IMR-90 (cell line): ENCODE measurements around the gene PEA15. TPM values are rescaled to one million over a fixed set of nuclear protein-coding genes. Genes with fewer than 3 reads are reported as not detected.
A peak's percentile ranks its signal among the peaks of the same experiment; 100 is the strongest.

Experiments
- ATAC-seq: fragments of 200-7000 bp; cut with Tn5 transposase; 2 replicates; pipeline ENCODE4 v1.9.1; 2020; ENCODE audit warnings: low read depth, mild to moderate bottlenecking, moderate library complexity
- BruUV-seq: library from RNA; stranded (reverse); fragments of 400-500 nt; replicated peaks from 2 replicates; lab custom pipeline; 2021; lab: Mats Ljungman, UMichigan
- CTCF ChIA-PET: fragments of 300-600 bp; formaldehyde crosslinking; extraction: SDS; loops from one replicate; lab custom pipeline; 2021; ENCODE audit warnings: antibody characterized with exemption; lab: Yijun Ruan, JAX
- POLR2A ChIA-PET: fragments of 300-600 bp; sonication (Branson Sonifier 250); formaldehyde crosslinking; loops from one replicate; lab custom pipeline; 2022; ENCODE audit warnings: antibody characterized with exemption; ENCODE audit not compliant: unreplicated experiment; lab: Charles Lee
- DNase-seq: peaks from one replicate; pipeline ENCODE4 v3.0.0; 2013
- H2AFZ ChIP-seq: replicated peaks from 2 replicates; pipeline ENCODE3; 2013; ENCODE audit warnings: low read length, mild to moderate bottlenecking; ENCODE audit not compliant: poor library complexity
- H2AK5ac ChIP-seq: 2 replicates; pipeline ENCODE4 v1.6.1; 2013; ENCODE audit warnings: low read depth, low read length, inconsistent platforms
- H2AK9ac ChIP-seq: replicated peaks from 2 replicates; pipeline ENCODE3; 2013; ENCODE audit warnings: mild to moderate bottlenecking, low read depth, low read length, moderate library complexity; ENCODE audit not compliant: poor library complexity
- H2BK120ac ChIP-seq: 2 replicates; pipeline ENCODE4 v1.6.1; 2013; ENCODE audit warnings: low read depth, low read length, inconsistent platforms
- H2BK15ac ChIP-seq: 3 replicates; pipeline ENCODE4 v1.6.1; 2013; ENCODE audit warnings: low read depth, low read length, inconsistent platforms
- H2BK20ac ChIP-seq: 2 replicates; pipeline ENCODE4 v1.6.1; 2013; ENCODE audit warnings: low read depth, mild to moderate bottlenecking, inconsistent platforms, low read length, moderate library complexity
- H2BK5ac ChIP-seq: 2 replicates; pipeline ENCODE4 v1.6.1; 2013; ENCODE audit warnings: mild to moderate bottlenecking, low read depth, low read length, inconsistent platforms; ENCODE audit not compliant: poor library complexity, severe bottlenecking
- H3K14ac ChIP-seq: replicated peaks from 2 replicates; pipeline ENCODE4 v1.6.1; 2013; ENCODE audit warnings: low read depth, low read length, inconsistent platforms
- H3K18ac ChIP-seq: 2 replicates; pipeline ENCODE4 v1.6.1; 2013; ENCODE audit warnings: low read depth, low read length, control low read depth
- H3K23ac ChIP-seq: 2 replicates; pipeline ENCODE4 v1.6.1; 2013; ENCODE audit warnings: low read depth, low read length, inconsistent platforms
- H3K27ac ChIP-seq: 2 replicates; pipeline ENCODE4 v1.5.1; 2013; ENCODE audit warnings: mild to moderate bottlenecking, control low read depth, low read length; ENCODE audit not compliant: insufficient read depth
- H3K27me3 ChIP-seq: 2 replicates; pipeline ENCODE4 v1.6.1; 2013; ENCODE audit warnings: low read length; ENCODE audit not compliant: control insufficient read depth, insufficient read depth
- H3K36me3 ChIP-seq: 2 replicates; pipeline ENCODE4 v1.6.1; 2013; ENCODE audit warnings: low read length, mixed read lengths; ENCODE audit not compliant: control insufficient read depth, insufficient read depth
- H3K4ac ChIP-seq: 2 replicates; pipeline ENCODE4 v1.6.1; 2013; ENCODE audit warnings: low read depth, low read length, inconsistent platforms
- H3K4me1 ChIP-seq: 2 replicates; pipeline ENCODE4 v1.6.1; 2013; ENCODE audit warnings: low read length, mixed read lengths; ENCODE audit not compliant: control insufficient read depth, insufficient read depth
- H3K4me2 ChIP-seq: 2 replicates; pipeline ENCODE4 v1.6.1; 2013; ENCODE audit warnings: low read depth, mild to moderate bottlenecking, control low read depth, low read length, moderate library complexity
- H3K4me3 ChIP-seq: 2 replicates; pipeline ENCODE4 v1.5.1; 2013; ENCODE audit warnings: low read depth, mild to moderate bottlenecking, control low read depth, low read length, moderate library complexity; ENCODE audit not compliant: insufficient read depth
- H3K56ac ChIP-seq: 2 replicates; pipeline ENCODE4 v1.6.1; 2013; ENCODE audit warnings: low read length, inconsistent platforms; ENCODE audit not compliant: insufficient read depth; ENCODE audit errors: extremely low read depth
- H3K79me1 ChIP-seq, 2 experiments: 2 replicates each; pipeline ENCODE4 v1.6.1; 2013; ENCODE audit warnings: low read length in 2 of 2, inconsistent platforms in 1 of 2, low read depth in 1 of 2
- H3K9ac ChIP-seq: 2 replicates; pipeline ENCODE4 v1.6.1; 2013; ENCODE audit warnings: low read depth, low read length, control low read depth
- H3K9me1 ChIP-seq: 2 replicates; pipeline ENCODE4 v1.6.1; 2013; ENCODE audit warnings: low read length, inconsistent platforms; ENCODE audit not compliant: insufficient read depth
- H3K9me3 ChIP-seq: 2 replicates; pipeline ENCODE4 v1.6.1; 2013; ENCODE audit warnings: low read length; ENCODE audit not compliant: control insufficient read depth, insufficient read depth
- H4K20me1 ChIP-seq: 2 replicates; pipeline ENCODE4 v1.6.1; 2013; ENCODE audit warnings: low read length, inconsistent platforms; ENCODE audit not compliant: insufficient read depth
- H4K5ac ChIP-seq: 2 replicates; pipeline ENCODE4 v1.6.1; 2013; ENCODE audit warnings: mild to moderate bottlenecking, low read depth, low read length, control low read depth
- H4K8ac ChIP-seq, 2 experiments: 2 replicates each; pipeline ENCODE4 v1.6.1; 2013; ENCODE audit warnings: low read depth in 2 of 2, low read length in 2 of 2, control low read depth in 1 of 2, inconsistent platforms in 1 of 2
- H4K91ac ChIP-seq: 2 replicates; pipeline ENCODE4 v1.6.1; 2013; ENCODE audit warnings: low read depth, low read length, inconsistent platforms; ENCODE audit not compliant: insufficient read depth
- CEBPB ChIP-seq: IDR thresholded peaks from 2 replicates; pipeline ENCODE4 v1.6.1; 2012; ENCODE audit warnings: low read depth, low read length, improper control_type of control experiment
- CHD1 ChIP-seq: IDR thresholded peaks from 2 replicates; pipeline ENCODE4 v1.6.1; 2012; ENCODE audit warnings: low read depth, low read length, improper control_type of control experiment
- CTCF ChIP-seq: conservative IDR thresholded peaks from 2 replicates; pipeline ENCODE4 v1.5.1; 2012; ENCODE audit warnings: mild to moderate bottlenecking, low read depth, low read length, improper control_type of control experiment
- ELK1 ChIP-seq: fragments of 150-350 bp; IDR thresholded peaks from 2 replicates; pipeline ENCODE4 v1.6.1; 2016; ENCODE audit warnings: low read depth, mild to moderate bottlenecking, low read length, moderate library complexity, borderline replicate concordance
- FOS ChIP-seq: fragments of 150-350 bp; IDR thresholded peaks from 2 replicates; pipeline ENCODE4 v1.6.1; 2016; ENCODE audit warnings: low read depth, low read length
- MAFK ChIP-seq: IDR thresholded peaks from 2 replicates; pipeline ENCODE4 v1.6.1; 2012; ENCODE audit warnings: low read depth, low read length, improper control_type of control experiment
- MXI1 ChIP-seq: IDR thresholded peaks from 2 replicates; pipeline ENCODE4 v1.6.1; 2012; ENCODE audit warnings: low read depth, mild to moderate bottlenecking, low read length, moderate library complexity, borderline replicate concordance
- POLR2A ChIP-seq: IDR thresholded peaks from 2 replicates; pipeline ENCODE4 v1.6.1; 2012; ENCODE audit warnings: mild to moderate bottlenecking, low read depth, low read length
- RAD21 ChIP-seq: IDR thresholded peaks from 2 replicates; pipeline ENCODE4 v1.6.1; 2012; ENCODE audit warnings: low read length, improper control_type of control experiment
- RCOR1 ChIP-seq: IDR thresholded peaks from 2 replicates; pipeline ENCODE4 v1.6.1; 2012; ENCODE audit warnings: mild to moderate bottlenecking, low read length, improper control_type of control experiment; ENCODE audit not compliant: insufficient replicate concordance
- RFX5 ChIP-seq: IDR thresholded peaks from 2 replicates; pipeline ENCODE4 v1.8.0; 2012; ENCODE audit warnings: low read depth, mild to moderate bottlenecking, low read length, moderate library complexity
- SMC3 ChIP-seq: fragments of 150-350 bp; IDR thresholded peaks from 2 replicates; pipeline ENCODE4 v1.6.1; 2016; ENCODE audit warnings: low read depth, mild to moderate bottlenecking, antibody characterized with exemption, low read length, moderate library complexity
- USF2 ChIP-seq: fragments of 150-350 bp; IDR thresholded peaks from 2 replicates; pipeline ENCODE4 v1.6.1; 2017; ENCODE audit warnings: mild to moderate bottlenecking, antibody characterized with exemption, low read length, low read depth
- WGBS, 2 experiments: methylation state at CpG; one replicate each; pipeline versions ENCODE4 v1.1.5 to v1.1.7; 2013; ENCODE audit warnings: missing lambda C conversion rate in 2 of 2; ENCODE audit not compliant: insufficient read length in 1 of 2; ENCODE audit errors: extremely low coverage in 2 of 2; 5-methylcytosine and 5-hydroxymethylcytosine counted together
- dilution Hi-C: fragments of 300-500 bp; cut with HindIII; formaldehyde crosslinking; loops from one replicate; pipeline ENCODE4 v1.14.3; 2018; ENCODE audit warnings: low sequenced_read_pairs; ENCODE audit not compliant: unreplicated experiment
- in situ Hi-C: fragments of 300-500 bp; cut with MboI; formaldehyde crosslinking; loops from 3 replicates; pipeline ENCODE4 v1.14.3; 2019; ENCODE audit warnings: low sequenced_read_pairs, inconsistent platforms, mixed read lengths
- intact Hi-C: fragments of 100-400 bp; cut with micrococcal nuclease; formaldehyde crosslinking; loops from 2 replicates; pipeline ENCODE4 v1.10.0; 2022
- polyA plus RNA-seq, 3 experiments: library from polyadenylated mRNA; depleted of rRNA; stranded (reverse); fragments of >200 nt; gene quantifications; 2 replicates each; pipeline ENCODE4 v1.2.3, GENCODE V29; 2012; ENCODE audit warnings: low replicate concordance in 1 of 3
- total RNA-seq: library from RNA; depleted of rRNA; stranded (reverse); fragments of >200 nt; gene quantifications from 2 replicates; pipeline ENCODE4 v1.2.3, GENCODE V29; 2012

PEA15 gene
- total and polyA plus RNA-seq, 2 of the 4 experiments (the other 2 are of a cell fraction) = 296 to 754 TPM

- ATAC-seq (peak; percentile 9; the same call in 1 of the 2 replicates), DNase-seq (peak; percentile 31)
- H2BK20ac ChIP-seq = no peak within 1 kb of the TSS
- no peaks in the 10 kb centered on the region for H3K79me1 ChIP-seq
- H2AK9ac ChIP-seq = peak within 1 kb of the TSS; percentile 75
- WGBS, 2 experiments = 80% methylated on average over 2 of the region's 15 CpGs; no CpG with 5 or more reads in 1 of the 2 experiments
- CTCF ChIA-PET = interaction anchor here (0.9 to 2.0 kb wide), 3 partner anchors 19 to 62 kb away, joined by 3 to 7 read pairs (median 3); no protein-coding TSS in a partner anchor
- no peak within 1 kb of the TSS for H2BK15ac ChIP-seq
- no peaks in the 10 kb centered on the region for H4K20me1 ChIP-seq
- no peak within 1 kb of the TSS for H4K8ac ChIP-seq
- H3K27ac ChIP-seq = no peak within 1 kb of the TSS
- H2AFZ ChIP-seq = peak within 1 kb of the TSS; percentile 49
- dilution Hi-C loops (no loop called here), in situ Hi-C loops (loop anchor here (25.0 kb wide), 1 partner anchor 422 kb away; no protein-coding TSS in a partner anchor), intact Hi-C loops (loop anchor here (5.0 kb wide), 1 partner anchor 57 kb away; no protein-coding TSS in a partner anchor)
- H3K9me1 ChIP-seq = peaks cover 17% of the 10 kb centered on the region; the same call in 1 of the 2 replicates
- no peak within 1 kb of the TSS for H3K56ac ChIP-seq
- no peak within 1 kb of the TSS for H3K4ac ChIP-seq
- H2BK5ac ChIP-seq = no peak within 1 kb of the TSS
- H3K4me2 ChIP-seq = no peak within 1 kb of the TSS
- no peaks in the 10 kb centered on the region for H3K9me3 ChIP-seq
- no peak within 1 kb of the TSS for H2BK120ac ChIP-seq
- POLR2A ChIA-PET = interaction anchor here (0.6 to 0.7 kb wide), 2 partner anchors 14 to 30 kb away, joined by 3 to 13 read pairs; no protein-coding TSS in a partner anchor
- no peak within 1 kb of the TSS for H3K4me3 ChIP-seq
- H3K9ac ChIP-seq = no peak within 1 kb of the TSS
- peak within 1 kb of the TSS; percentile 18; the same call in 1 of the 2 replicates for H3K23ac ChIP-seq
- H2AK5ac ChIP-seq = 0 out of 2 replicates have a peak within 1 kb of the TSS, but pooled peaks have one; percentile 1
- H3K27me3 ChIP-seq = peaks cover 18% of the 10 kb centered on the region
- H4K91ac ChIP-seq = peak within 1 kb of the TSS; percentile 32; the same call in 1 of the 2 replicates
- BruUV-seq = no TSS peak
- peaks cover 4% of the 10 kb centered on the region for H3K4me1 ChIP-seq
- no peak within 1 kb of the TSS for H4K5ac ChIP-seq
- no peak within 1 kb of the TSS for H3K18ac ChIP-seq
- H3K36me3 ChIP-seq = no peaks in the 10 kb centered on the region
- H3K14ac ChIP-seq = no peak within 1 kb of the TSS
- TF ChIP-seq FOS (no peak), CTCF (no peak), SMC3 (no peak), CHD1 (no peak), POLR2A (no peak), ELK1 (no peak), RCOR1 (no peak), RFX5 (no peak), RAD21 (no peak), MXI1 (no peak), USF2 (no peak), MAFK (no peak), CEBPB (no peak)
Measured at GRCh38 chr1:160189649-160190625, 15.2 kb upstream of the PEA15 start, which contains the start of gene CASQ1. Gene CASQ1 (plus strand): TSS chr1:160190575. CDS start chr1:160190752, 177 bp downstream.
